ENCODE results near the gene SPTSSB.

Gene SPTSSB

DNA sequence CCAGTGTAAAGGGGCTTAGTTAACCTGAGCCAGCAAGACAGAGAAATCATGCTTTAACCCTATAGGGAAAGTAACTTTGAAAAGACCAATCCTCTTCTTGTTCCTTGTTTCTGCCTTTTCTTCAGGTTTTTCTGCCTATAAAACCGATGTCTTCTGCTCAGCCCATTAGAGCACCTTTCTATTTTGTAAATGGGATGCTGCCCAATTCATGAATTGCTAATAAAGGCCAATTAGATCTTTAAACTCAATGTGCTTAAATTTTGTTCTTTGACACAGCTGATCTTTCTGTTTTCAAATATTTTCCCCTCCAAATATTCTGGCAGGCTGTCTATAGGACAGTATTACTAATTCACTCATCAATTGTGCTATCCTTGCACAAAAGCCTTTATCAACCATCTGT is 33.8 kb upstream of the SPTSSB start:
- H3K4me3 ChIP-seq: no peak overlapping the region
- H3K4me1 ChIP-seq: no peaks in the 10 kb centered on the region
- H3K9me3 ChIP-seq: no peaks in the 10 kb centered on the region
- in situ Hi-C loops (cut with MboI; ENCODE audit: low sequenced_read_pairs): loop anchor here (10.0 to 25.0 kb wide), 2 partner anchors 130 to 693 kb away; no protein-coding TSS in a partner anchor
- no peaks in the 10 kb centered on the region for H3K27me3 ChIP-seq (ENCODE audit: low read depth)
- H3K36me3 ChIP-seq (replicated peaks): no peaks in the 10 kb centered on the region
- no peak for DNase-seq (ENCODE audit: low spot score in 2 of 2)

DNA sequence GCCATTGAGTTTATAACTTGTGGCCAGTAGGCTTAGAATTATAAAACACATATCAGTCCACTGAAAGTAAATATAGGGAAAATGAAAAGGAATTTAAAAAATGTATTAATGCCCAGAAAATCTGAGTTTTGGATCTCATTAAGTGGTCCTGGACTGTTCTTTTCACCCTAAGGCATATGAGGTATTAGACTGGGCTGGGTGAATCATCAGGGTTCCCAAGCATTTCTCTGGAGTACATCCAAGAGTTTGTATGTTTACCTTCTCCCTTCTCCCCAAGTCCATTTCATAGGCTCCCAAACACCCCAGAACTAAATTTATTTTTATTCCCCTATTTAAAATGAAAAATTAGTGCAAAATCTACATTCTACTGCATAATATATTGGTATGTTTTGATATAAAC is 31.9 kb upstream of the SPTSSB start:
- Histone ChIP-seq H3K36me3 (replicated peaks) (no peaks in the 10 kb centered on the region), H3K4me1 (no peaks in the 10 kb centered on the region), H3K9me3 (no peaks in the 10 kb centered on the region), H3K4me3 (no peak overlapping the region), H3K27me3 (ENCODE audit: low read depth) (no peaks in the 10 kb centered on the region)
- DNase-seq (ENCODE audit: low spot score in 2 of 2): no peak
- in situ Hi-C loops (cut with MboI; ENCODE audit: low sequenced_read_pairs): loop anchor here (10.0 to 25.0 kb wide), 2 partner anchors 128 to 691 kb away; no protein-coding TSS in a partner anchor

DNA sequence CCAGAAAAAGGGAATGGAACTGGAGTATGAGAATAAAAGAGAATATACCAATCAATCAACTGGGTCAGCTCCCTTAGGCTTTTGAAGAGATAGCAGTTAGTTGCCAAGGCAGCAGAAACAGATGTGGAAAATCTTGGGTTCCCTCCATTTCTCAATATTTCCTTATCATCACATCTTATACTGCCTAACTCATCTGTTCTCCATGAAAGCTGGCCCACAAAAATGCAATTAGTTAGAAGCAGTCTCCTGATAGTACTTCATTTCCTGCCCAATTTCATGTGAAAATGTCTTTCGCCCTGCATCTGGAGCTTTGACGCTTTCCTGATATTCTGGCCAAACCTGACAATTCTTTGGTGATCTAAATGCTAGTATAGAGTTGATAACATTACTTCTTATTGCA is 30.1 kb upstream of the SPTSSB start:
- no peaks in the 10 kb centered on the region for H3K36me3 ChIP-seq (replicated peaks)
- in situ Hi-C loops (cut with MboI; ENCODE audit: low sequenced_read_pairs): loop anchor here (10.0 to 25.0 kb wide), 2 partner anchors 127 to 689 kb away; no protein-coding TSS in a partner anchor

GRCh38 chr3:161400650-161401049 is 29.3 kb upstream of the SPTSSB start:
- in situ Hi-C loops (cut with MboI; ENCODE audit: low sequenced_read_pairs): loop anchor here (10.0 to 25.0 kb wide), 2 partner anchors 126 to 688 kb away; no protein-coding TSS in a partner anchor
- Histone ChIP-seq H3K36me3 (replicated peaks) (no peaks in the 10 kb centered on the region), H3K27me3 (ENCODE audit: low read depth) (no peaks in the 10 kb centered on the region), H3K4me3 (no peak overlapping the region), H3K9me3 (no peaks in the 10 kb centered on the region; the same call in 1 of the 2 replicates), H3K4me1 (no peaks in the 10 kb centered on the region)
- no peak for DNase-seq (ENCODE audit: low spot score in 2 of 2)

More for the DNA sequence above, 30.1 kb upstream of the SPTSSB start:
- Histone ChIP-seq H3K27me3 (ENCODE audit: low read depth) (no peaks in the 10 kb centered on the region), H3K4me3 (no peak overlapping the region), H3K9me3 (no peaks in the 10 kb centered on the region; the same call in 1 of the 2 replicates), H3K4me1 (no peaks in the 10 kb centered on the region)
- no peak for DNase-seq (ENCODE audit: low spot score in 2 of 2)

GRCh38 chr3:161395115-161396012 is 24.0 kb upstream of the SPTSSB start:
- H3K4me3 ChIP-seq: no peak overlapping the region
- in situ Hi-C loops (cut with MboI; ENCODE audit: low sequenced_read_pairs): no loop called here
- H3K9me3 ChIP-seq: no peaks in the 10 kb centered on the region; the same call in 1 of the 2 replicates
- no peaks in the 10 kb centered on the region for H3K36me3 ChIP-seq (replicated peaks)
- DNase-seq (ENCODE audit: low spot score in 2 of 2): no peak
- H3K27me3 ChIP-seq (ENCODE audit: low read depth): no peaks in the 10 kb centered on the region
- H3K4me1 ChIP-seq: no peaks in the 10 kb centered on the region

- Histone ChIP-seq H3K27me3 (ENCODE audit: low read depth) (no peaks in the 10 kb centered on the region), H3K4me1 (no peaks in the 10 kb centered on the region), H3K4me3 (no peak overlapping the region), H3K9me3 (no peaks in the 10 kb centered on the region; the same call in 1 of the 2 replicates), H3K36me3 (replicated peaks) (no peaks in the 10 kb centered on the region)
- in situ Hi-C loops (cut with MboI; ENCODE audit: low sequenced_read_pairs): no loop called here
- DNase-seq (ENCODE audit: low spot score in 2 of 2): no peak
These were observed 22.5 kb upstream of the SPTSSB start for GRCh38 chr3:161393803-161394202.

DNA sequence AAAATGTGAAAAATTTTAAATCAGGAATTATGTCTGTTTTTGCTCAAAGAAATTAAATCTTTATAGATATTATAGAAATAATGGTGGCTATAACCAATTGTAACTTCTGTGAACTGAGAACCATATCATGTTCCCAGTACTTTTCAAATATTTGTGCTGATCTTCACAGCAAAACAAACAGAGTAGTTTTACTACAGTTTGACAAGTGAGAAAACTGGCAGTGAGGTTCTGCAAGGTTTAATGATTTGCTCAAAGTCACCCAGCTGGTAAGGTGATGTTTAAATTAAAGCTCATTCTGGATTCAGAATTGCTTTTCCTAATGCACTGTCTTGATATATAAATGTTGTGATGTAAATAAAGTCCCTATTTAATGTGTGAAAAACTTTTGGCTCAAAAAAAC is 22.0 kb upstream of the SPTSSB start:
- DNase-seq (ENCODE audit: low spot score in 2 of 2): no peak
- H3K4me3 ChIP-seq: no peak overlapping the region
- no peaks in the 10 kb centered on the region; the same call in 1 of the 2 replicates for H3K9me3 ChIP-seq
- no peaks in the 10 kb centered on the region for H3K36me3 ChIP-seq (replicated peaks)
- in situ Hi-C loops (cut with MboI; ENCODE audit: low sequenced_read_pairs): no loop called here
- H3K4me1 ChIP-seq: no peaks in the 10 kb centered on the region
- no peaks in the 10 kb centered on the region for H3K27me3 ChIP-seq (ENCODE audit: low read depth)

GRCh38 chr3:161392853-161393252 is 21.5 kb upstream of the SPTSSB start:
- Histone ChIP-seq H3K36me3 (replicated peaks) (no peaks in the 10 kb centered on the region), H3K4me1 (no peaks in the 10 kb centered on the region), H3K4me3 (no peak overlapping the region), H3K9me3 (no peaks in the 10 kb centered on the region; the same call in 1 of the 2 replicates), H3K27me3 (ENCODE audit: low read depth) (no peaks in the 10 kb centered on the region)
- no peak for DNase-seq (ENCODE audit: low spot score in 2 of 2)
- in situ Hi-C loops (cut with MboI; ENCODE audit: low sequenced_read_pairs): no loop called here

DNA sequence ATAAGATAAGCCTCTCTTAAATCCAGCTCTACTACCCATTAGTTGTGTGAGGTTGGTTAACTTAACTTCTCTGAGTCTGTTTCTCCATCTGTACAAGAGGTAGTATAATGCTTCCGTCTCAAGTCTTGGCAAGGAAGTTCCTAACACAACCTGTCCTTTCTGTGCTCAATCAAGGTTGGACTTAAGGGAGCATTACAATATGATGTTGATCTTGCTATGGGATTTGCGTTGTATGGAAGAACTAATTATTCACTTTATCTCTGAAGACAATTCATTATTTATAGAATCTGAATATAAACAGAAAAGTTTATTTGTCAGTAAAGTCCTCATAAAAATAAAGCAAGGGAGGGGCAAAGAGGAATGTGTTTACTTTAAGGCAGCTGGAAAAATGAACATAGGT is 18.9 kb upstream of the SPTSSB start:
- H3K27me3 ChIP-seq (ENCODE audit: low read depth): no peaks in the 10 kb centered on the region; the same call in none of the 2 replicates
- no peaks in the 10 kb centered on the region for H3K9me3 ChIP-seq
- H3K4me1 ChIP-seq: no peaks in the 10 kb centered on the region
- H3K4me3 ChIP-seq: no peak overlapping the region
- no peaks in the 10 kb centered on the region for H3K36me3 ChIP-seq (replicated peaks)
- in situ Hi-C loops (cut with MboI; ENCODE audit: low sequenced_read_pairs): no loop called here
- DNase-seq (ENCODE audit: low spot score in 2 of 2): no peak

DNA sequence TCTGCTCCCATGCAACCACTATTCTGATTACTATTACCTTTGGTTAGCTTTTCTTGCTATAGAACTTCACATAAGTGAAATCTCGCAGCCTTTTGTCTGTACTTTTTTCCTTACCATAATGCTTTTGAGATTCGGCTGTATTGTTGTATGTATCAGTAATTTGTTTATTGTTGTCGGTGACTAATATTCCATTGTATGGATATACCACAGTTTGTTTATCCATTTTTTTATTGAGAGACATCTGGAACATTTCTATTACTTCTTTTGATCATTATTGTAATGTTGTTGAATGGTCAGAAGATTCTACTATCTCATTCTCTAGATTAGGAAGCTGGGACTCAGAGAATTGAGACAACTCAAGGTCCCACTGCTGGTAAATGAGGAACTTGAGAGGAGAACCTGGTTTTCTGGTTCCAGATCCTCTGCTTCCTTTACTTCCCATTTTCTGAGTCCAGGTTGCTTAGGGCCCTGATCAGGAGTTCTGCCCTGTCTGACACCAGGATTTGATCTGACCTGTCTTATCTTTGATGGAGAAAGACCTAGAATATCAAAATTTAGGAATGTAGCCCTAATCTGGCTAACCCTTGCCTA is 18.2 kb upstream of the SPTSSB start:
- Histone ChIP-seq H3K4me1 (no peaks in the 10 kb centered on the region), H3K27me3 (ENCODE audit: low read depth) (no peaks in the 10 kb centered on the region; the same call in none of the 2 replicates), H3K4me3 (no peak overlapping the region), H3K9me3 (no peaks in the 10 kb centered on the region), H3K36me3 (replicated peaks) (no peaks in the 10 kb centered on the region)
- in situ Hi-C loops (cut with MboI; ENCODE audit: low sequenced_read_pairs): no loop called here
- no peak for DNase-seq (ENCODE audit: low spot score in 2 of 2)

- no peak overlapping the region for H3K4me3 ChIP-seq
- peaks cover 1% of the 10 kb centered on the region for H3K27me3 ChIP-seq (ENCODE audit: low read depth)
- no peaks in the 10 kb centered on the region for H3K36me3 ChIP-seq (replicated peaks)
- in situ Hi-C loops (cut with MboI; ENCODE audit: low sequenced_read_pairs): no loop called here
- no peaks in the 10 kb centered on the region for H3K4me1 ChIP-seq
- DNase-seq (ENCODE audit: low spot score in 2 of 2): no peak
- H3K9me3 ChIP-seq: no peaks in the 10 kb centered on the region
These were observed 17.5 kb upstream of the SPTSSB start for GRCh38 chr3:161388855-161389254.

DNA sequence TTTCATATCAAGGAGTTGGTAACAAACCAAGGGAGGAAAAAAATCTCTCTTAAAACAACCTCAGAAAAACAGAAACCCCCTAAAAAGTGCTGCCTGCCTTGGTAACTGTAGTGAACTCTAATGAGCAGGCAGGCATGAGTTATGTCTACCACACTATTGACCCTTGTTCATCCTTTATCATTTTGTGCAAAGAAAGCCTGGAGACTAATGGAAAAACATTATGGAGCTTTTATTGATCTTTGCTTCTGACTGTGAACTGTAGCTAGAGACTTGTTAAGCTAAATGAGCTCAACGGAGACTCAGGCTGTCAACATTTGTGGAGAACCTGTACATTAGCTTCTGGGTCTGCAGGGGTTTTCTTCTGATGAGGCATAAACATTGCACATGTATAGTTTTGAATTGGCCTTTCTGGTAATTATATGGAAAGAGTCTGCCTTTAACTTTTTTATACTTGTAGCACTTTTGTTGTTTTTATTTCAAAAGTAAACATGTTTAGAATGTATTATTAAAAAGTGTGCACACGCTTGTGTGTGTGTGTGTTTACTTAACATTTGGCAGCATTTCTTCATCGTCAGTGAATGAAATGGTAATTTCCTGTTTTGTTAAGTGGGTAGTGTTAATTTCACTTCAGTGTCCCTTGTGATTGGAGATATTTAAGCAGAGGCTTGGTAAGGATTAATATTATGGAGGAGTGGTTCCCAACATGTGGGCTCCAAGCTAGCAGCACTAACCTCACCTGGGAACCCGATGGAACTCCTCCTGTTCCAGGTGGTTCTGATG is 15.9 kb upstream of the SPTSSB start:
- in situ Hi-C loops (cut with MboI; ENCODE audit: low sequenced_read_pairs): no loop called here
- no peak overlapping the region for H3K4me3 ChIP-seq
- H3K4me1 ChIP-seq: no peaks in the 10 kb centered on the region
- no peak for DNase-seq (ENCODE audit: low spot score in 2 of 2)
- H3K36me3 ChIP-seq (replicated peaks): no peaks in the 10 kb centered on the region
- H3K9me3 ChIP-seq: no peaks in the 10 kb centered on the region
- peaks cover 2% of the 10 kb centered on the region for H3K27me3 ChIP-seq (ENCODE audit: low read depth)
